B cell (primary cell): ENCODE measurements around the gene SLC19A1. TPM values are rescaled to one million over a fixed set of nuclear protein-coding genes. Genes with fewer than 3 reads are reported as not detected.

Experiments
- ATAC-seq: fragments of 200-7000 bp; cut with Tn5 transposase; one replicate; pipeline ENCODE4 v1.10.0; 2021; ENCODE audit warnings: low read depth, mild to moderate bottlenecking, moderate number of reproducible peaks, moderate library complexity
- CTCF ChIA-PET: fragments of 350-600 bp; sonication (Branson Sonifier 250); formaldehyde crosslinking; loops from one replicate; lab custom pipeline; 2021; ENCODE audit warnings: antibody characterized with exemption, inconsistent platforms; lab: Charles Lee
- POLR2A ChIA-PET: fragments of 350-600 bp; sonication (Branson Sonifier 250); formaldehyde crosslinking; loops from one replicate; lab custom pipeline; 2021; ENCODE audit warnings: antibody characterized with exemption; lab: Charles Lee
- DNase-seq: peaks from one replicate; pipeline ENCODE4 v3.0.0; 2013
- H2AFZ ChIP-seq: 2 replicates; pipeline ENCODE4 v1.6.1; 2012; ENCODE audit warnings: mild to moderate bottlenecking, low read depth, low read length; ENCODE audit not compliant: insufficient read depth, poor library complexity, severe bottlenecking
- H3K27ac ChIP-seq, 2 donors: 1 replicate in 1 of 2; 2 replicates in 1 of 2; pipeline ENCODE4 v1.5.1; 2012 to 2013; ENCODE audit warnings: low read length in 2 of 2, mild to moderate bottlenecking in 2 of 2, moderate library complexity in 1 of 2
- H3K27me3 ChIP-seq, 4 experiments: fragments of 200-600 bp in 1 of 4; sonication (generic) in 1 of 4; replicated peaks in 1 of 4; 1 replicate in 2 of 4; 2 replicates in 2 of 4; pipeline versions ENCODE4 v1.6.1 to v1.7.0; 2013 to 2016; ENCODE audit warnings: low read length in 3 of 4, mild to moderate bottlenecking in 2 of 4, mixed read lengths in 1 of 4, moderate library complexity in 1 of 4; ENCODE audit not compliant: insufficient read depth in 4 of 4, control insufficient read depth in 3 of 4; ENCODE audit errors: control extremely low read depth in 1 of 4
- H3K36me3 ChIP-seq, 2 experiments: replicated peaks in 1 of 2; 1 replicate in 1 of 2; 2 replicates in 1 of 2; pipeline versions ENCODE4 v1.6.1 to v1.7.1; 2013; ENCODE audit warnings: low read length in 1 of 2; ENCODE audit not compliant: insufficient read depth in 2 of 2, control insufficient read depth in 1 of 2; ENCODE audit errors: control extremely low read depth in 1 of 2, extremely low read depth in 1 of 2
- H3K4me1 ChIP-seq, 2 donors: fragments of 200-600 bp in 1 of 2; sonication (generic) in 1 of 2; 1 replicate in 1 of 2; 2 replicates in 1 of 2; pipeline versions ENCODE4 v1.5.1 to v1.6.1; 2013 to 2017; ENCODE audit warnings: low read length in 2 of 2; ENCODE audit not compliant: control insufficient read depth in 2 of 2, insufficient read depth in 2 of 2
- H3K4me2 ChIP-seq: replicated peaks from 2 replicates; pipeline ENCODE3; 2012; ENCODE audit warnings: mild to moderate bottlenecking, low read depth, low read length; ENCODE audit not compliant: poor library complexity, severe bottlenecking
- H3K4me3 ChIP-seq, 5 experiments: fragments of 200-600 bp in 1 of 5; sonication (generic) in 1 of 5; 1 replicate in 3 of 5; 2 replicates in 2 of 5; pipeline versions ENCODE4 v1.5.1 to v1.7.0; 2011 to 2016; ENCODE audit warnings: low read length in 4 of 5, mild to moderate bottlenecking in 4 of 5, low read depth in 2 of 5, control low read depth in 1 of 5, moderate library complexity in 1 of 5; ENCODE audit not compliant: insufficient read depth in 1 of 5; ENCODE audit errors: control extremely low read depth in 1 of 5, extremely low read depth in 1 of 5
- H3K79me2 ChIP-seq: fragments of 200-600 bp; sonication (generic); one replicate; pipeline ENCODE4 v1.6.0; 2016; ENCODE audit warnings: low read length; ENCODE audit not compliant: control insufficient read depth, insufficient read depth
- H3K9ac ChIP-seq: fragments of 200-600 bp; sonication (generic); 2 replicates; pipeline ENCODE4 v1.6.1; 2017; ENCODE audit warnings: mild to moderate bottlenecking, low read length, moderate library complexity
- H3K9me3 ChIP-seq, 3 donors: one replicate each; pipeline versions ENCODE4 v1.6.1 to v1.7.1; 2013; ENCODE audit warnings: low read length in 2 of 3; ENCODE audit not compliant: control insufficient read depth in 2 of 3, insufficient read depth in 1 of 3; ENCODE audit errors: control extremely low read depth in 1 of 3
- H4K20me1 ChIP-seq: 2 replicates; pipeline ENCODE4 v1.6.0; 2012; ENCODE audit warnings: mild to moderate bottlenecking, low read length; ENCODE audit not compliant: insufficient read depth, control insufficient read depth, poor library complexity, severe bottlenecking
- H3K27ac Mint-ChIP-seq: one replicate; pipeline ENCODE4 v1.8.0; 2021; ENCODE audit warnings: mixed read lengths
- H3K27me3 Mint-ChIP-seq: one replicate; pipeline ENCODE4 v1.8.0; 2021; ENCODE audit warnings: mixed read lengths
- H3K4me1 Mint-ChIP-seq: one replicate; pipeline ENCODE4 v1.8.0; 2021; ENCODE audit warnings: mixed read lengths
- H3K4me3 Mint-ChIP-seq: one replicate; pipeline ENCODE4 v1.8.0; 2021; ENCODE audit warnings: mixed read lengths
- H3K9me3 Mint-ChIP-seq: one replicate; pipeline ENCODE4 v1.8.0; 2022; ENCODE audit warnings: mixed read lengths; ENCODE audit not compliant: insufficient read depth
- EZH2 ChIP-seq: IDR thresholded peaks from 2 replicates; pipeline ENCODE4 v1.6.1; 2012; ENCODE audit warnings: borderline replicate concordance, low read depth, mild to moderate bottlenecking, moderate library complexity, low read length; ENCODE audit not compliant: insufficient read depth, poor library complexity, severe bottlenecking
- WGBS: methylation state at CpG from one replicate; pipeline ENCODE4 v1.1.5; 2013; ENCODE audit warnings: missing lambda C conversion rate; ENCODE audit not compliant: insufficient coverage; 5-methylcytosine and 5-hydroxymethylcytosine counted together
- intact Hi-C: fragments of 100-400 bp; cut with micrococcal nuclease; formaldehyde crosslinking; loops from one replicate; pipeline ENCODE4 v1.10.0; 2022
- polyA plus RNA-seq: library from polyadenylated mRNA; depleted of rRNA; stranded (reverse); fragments of >200 nt; gene quantifications from 2 replicates; pipeline ENCODE4 v1.2.3, GENCODE V29; 2012
- total RNA-seq, 2 donors: library from RNA; stranded (reverse); fragments of 120-200 nt in 1 of 2; gene quantifications; 1 replicate in 1 of 2; 2 replicates in 1 of 2; pipeline versions ENCODE4 v1.2.3 to v1.2.4, GENCODE V29; 2013 to 2022
- TF ChIP-seq, protein P1 (sequence below): fragments of 200-600 bp; IDR thresholded peaks from one replicate; pipeline ENCODE4 v1.8.0; 2022; ENCODE audit warnings: antibody characterized with exemption, mild to moderate bottlenecking

SLC19A1 gene
- total and polyA plus RNA-seq, 2 donors (not counting 1 experiment from before 2014, with no cell fraction given): 8.7 to 10.1 TPM

DNA sequence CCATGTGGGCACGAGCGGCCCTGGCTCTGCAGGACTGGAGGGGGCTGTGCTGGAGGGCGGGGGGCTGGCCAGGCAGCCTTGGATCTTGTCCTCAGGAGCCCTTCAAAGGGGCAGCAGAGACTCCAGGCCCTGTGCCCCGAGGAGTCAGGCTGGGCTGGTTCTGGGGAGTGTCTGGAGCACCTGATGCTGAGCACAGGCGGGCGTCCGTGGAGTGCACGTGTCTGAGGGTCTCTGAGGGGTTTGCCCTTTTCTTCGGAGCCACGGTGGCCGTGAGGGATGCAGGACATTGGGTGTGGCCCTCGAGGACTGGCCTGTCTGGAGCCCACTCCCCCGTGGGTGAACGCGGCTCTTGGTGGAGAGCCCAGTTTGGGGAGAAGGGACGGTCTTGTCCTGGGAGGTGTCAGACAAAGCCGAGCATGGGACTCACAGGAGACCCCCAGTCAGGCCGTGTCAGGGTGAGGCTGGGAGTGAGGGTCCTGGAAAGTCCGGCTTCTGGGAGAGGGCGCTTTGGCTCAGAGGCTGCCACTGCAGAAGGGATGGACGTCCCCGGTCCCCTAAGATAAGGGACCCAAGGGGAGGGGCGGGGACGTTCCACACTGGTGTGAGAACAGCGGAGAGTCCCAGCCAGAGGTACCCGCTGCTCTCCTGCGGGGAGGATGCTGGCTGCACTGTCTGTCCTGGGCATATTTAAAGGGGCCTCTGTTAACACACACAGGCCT is 76.5 kb downstream of the SLC19A1 start:
- intact Hi-C loops: no loop called here
- ATAC-seq (no peak), DNase-seq (no peak)
- ChIA-PET CTCF (no interaction called here), POLR2A (no interaction called here)
- H3K9ac ChIP-seq: no peak overlapping the region
- no peak for TF ChIP-seq EZH2
- TF ChIP-seq, protein P1, sequence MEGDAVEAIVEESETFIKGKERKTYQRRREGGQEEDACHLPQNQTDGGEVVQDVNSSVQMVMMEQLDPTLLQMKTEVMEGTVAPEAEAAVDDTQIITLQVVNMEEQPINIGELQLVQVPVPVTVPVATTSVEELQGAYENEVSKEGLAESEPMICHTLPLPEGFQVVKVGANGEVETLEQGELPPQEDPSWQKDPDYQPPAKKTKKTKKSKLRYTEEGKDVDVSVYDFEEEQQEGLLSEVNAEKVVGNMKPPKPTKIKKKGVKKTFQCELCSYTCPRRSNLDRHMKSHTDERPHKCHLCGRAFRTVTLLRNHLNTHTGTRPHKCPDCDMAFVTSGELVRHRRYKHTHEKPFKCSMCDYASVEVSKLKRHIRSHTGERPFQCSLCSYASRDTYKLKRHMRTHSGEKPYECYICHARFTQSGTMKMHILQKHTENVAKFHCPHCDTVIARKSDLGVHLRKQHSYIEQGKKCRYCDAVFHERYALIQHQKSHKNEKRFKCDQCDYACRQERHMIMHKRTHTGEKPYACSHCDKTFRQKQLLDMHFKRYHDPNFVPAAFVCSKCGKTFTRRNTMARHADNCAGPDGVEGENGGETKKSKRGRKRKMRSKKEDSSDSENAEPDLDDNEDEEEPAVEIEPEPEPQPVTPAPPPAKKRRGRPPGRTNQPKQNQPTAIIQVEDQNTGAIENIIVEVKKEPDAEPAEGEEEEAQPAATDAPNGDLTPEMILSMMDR: no peak
- H3K36me3 ChIP-seq: no peaks in the 10 kb centered on the region
- Mint-ChIP-seq H3K27me3 (peaks cover 11% of the 10 kb centered on the region), H3K27ac (no peak overlapping the region), H3K4me1 (peaks cover 11% of the 10 kb centered on the region), H3K9me3 (no peaks in the 10 kb centered on the region), H3K4me3 (peak overlapping the region; percentile 65)
- H3K79me2 ChIP-seq: no peaks in the 10 kb centered on the region
- 87% methylated on average over 24 of the region's 27 CpGs for whole genome bisulfite sequencing
- H3K27me3 ChIP-seq: peaks cover 0 to 2% (median 0%) of the 10 kb centered on the region in 4 experiments
- no peak overlapping the region for H3K4me2 ChIP-seq
- H3K4me1 ChIP-seq: peaks cover 0 to 3% of the 10 kb centered on the region in 2 donors
- H2AFZ ChIP-seq: no peak overlapping the region
- no peaks in the 10 kb centered on the region for H4K20me1 ChIP-seq
- peaks cover 0 to 19% (median 8%) of the 10 kb centered on the region in 3 donors for H3K9me3 ChIP-seq
- no peak overlapping the region for H3K27ac ChIP-seq
- peak overlapping the region in 3 of 5 experiments; percentile 4 to 18 (median 15) for H3K4me3 ChIP-seq

DNA sequence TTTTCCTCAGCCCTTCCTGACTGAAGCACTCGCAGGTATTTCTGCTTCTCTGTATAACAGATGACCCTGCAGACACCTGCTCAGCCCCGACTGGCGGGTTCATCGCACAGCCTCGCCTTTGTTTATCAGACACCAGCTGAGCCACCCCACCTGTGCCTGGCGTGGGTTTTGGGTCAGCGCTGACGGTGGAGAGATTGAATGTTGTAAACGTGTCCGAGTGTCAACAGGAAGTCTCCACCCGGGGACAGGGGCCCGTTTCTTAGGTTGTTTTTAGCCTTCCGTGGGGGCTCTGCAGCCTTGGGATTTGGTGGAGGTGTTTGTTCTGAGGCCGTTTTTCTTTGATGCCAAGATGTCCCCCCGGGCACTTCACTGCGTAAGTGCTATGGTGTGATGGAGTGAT is 77.1 kb downstream of the SLC19A1 start:
- Histone ChIP-seq H3K36me3 (no peaks in the 10 kb centered on the region), H4K20me1 (no peaks in the 10 kb centered on the region), H3K9me3 (peaks cover 0 to 19% (median 8%) of the 10 kb centered on the region in 3 donors), H3K27me3 (peaks cover 0 to 2% (median 0%) of the 10 kb centered on the region in 4 experiments), H3K4me2 (no peak overlapping the region), H3K4me1 (peaks cover 0 to 3% of the 10 kb centered on the region in 2 donors), H3K27ac (no peak overlapping the region), H2AFZ (no peak overlapping the region), H3K9ac (no peak overlapping the region), H3K79me2 (no peaks in the 10 kb centered on the region), H3K4me3 (peak overlapping the region in 1 of 5 experiments; percentile 15)
- DNase-seq (no peak), ATAC-seq (peak; percentile 31)
- H3K27ac Mint-ChIP-seq: peak overlapping the region; percentile 12
- CTCF ChIA-PET: no interaction called here
- 37% methylated on average over 16 of the region's 16 CpGs for WGBS
- H3K27me3 Mint-ChIP-seq: peaks cover 16% of the 10 kb centered on the region
- peaks cover 10% of the 10 kb centered on the region for H3K4me1 Mint-ChIP-seq
- peak overlapping the region; percentile 65 for H3K4me3 Mint-ChIP-seq
- intact Hi-C loops: no loop called here
- no peaks in the 10 kb centered on the region for H3K9me3 Mint-ChIP-seq
- POLR2A ChIA-PET: no interaction called here
- TF ChIP-seq EZH2: no peak
- TF ChIP-seq, protein P1: no peak
